Spleen (tissue), 11 donors: ENCODE measurements around the gene KPNA1. TPM values are rescaled to one million over a fixed set of nuclear protein-coding genes. Genes with fewer than 3 reads are reported as not detected.

ENCODE experiments used
- DNase-seq: peaks from one replicate; pipeline ENCODE4 v3.0.0-alpha.2; 2020
- H3K27ac ChIP-seq, 8 donors: fragments of 200-600 bp; sonication (generic) in 7 of 8; 1 replicate in 4 of 8; 2 replicates in 4 of 8; pipeline versions ENCODE4 v1.5.0 to v1.8.0; 2016 to 2021; ENCODE audit warnings: inconsistent platforms in 4 of 8, mild to moderate bottlenecking in 4 of 8, moderate library complexity in 1 of 8
- H3K27me3 ChIP-seq, 7 donors: fragments of 200-600 bp; sonication (generic) in 6 of 7; replicated peaks in 1 of 7; 1 replicate in 4 of 7; 2 replicates in 3 of 7; pipeline versions ENCODE4 v1.5.0 to v1.8.0; 2016 to 2021; ENCODE audit warnings: inconsistent platforms in 3 of 7, mild to moderate bottlenecking in 1 of 7
- H3K36me3 ChIP-seq, 6 donors: fragments of 200-600 bp; sonication (generic) in 5 of 6; 1 replicate in 4 of 6; 2 replicates in 2 of 6; pipeline versions ENCODE4 v1.5.0 to v1.8.0; 2016 to 2021; ENCODE audit warnings: inconsistent platforms in 2 of 6
- H3K4me1 ChIP-seq, 6 donors: fragments of 200-600 bp; sonication (generic) in 5 of 6; 1 replicate in 3 of 6; 2 replicates in 3 of 6; pipeline versions ENCODE4 v1.5.0 to v1.8.0; 2016 to 2021; ENCODE audit warnings: inconsistent platforms in 3 of 6
- H3K4me3 ChIP-seq, 8 donors: fragments of 200-600 bp; sonication (generic) in 7 of 8; 1 replicate in 4 of 8; 2 replicates in 4 of 8; pipeline versions ENCODE4 v1.5.0 to v1.8.0; 2016 to 2021; ENCODE audit warnings: inconsistent platforms in 4 of 8, mild to moderate bottlenecking in 4 of 8, moderate library complexity in 2 of 8
- H3K9me3 ChIP-seq, 8 donors: fragments of 200-600 bp; sonication (generic) in 7 of 8; 1 replicate in 4 of 8; 2 replicates in 4 of 8; pipeline versions ENCODE4 v1.5.0 to v1.8.0; 2016 to 2021; ENCODE audit warnings: inconsistent platforms in 4 of 8
- POLR2A ChIP-seq, 3 donors: fragments of 450-650 bp; IDR thresholded peaks; one replicate each; pipeline ENCODE4 v1.5.1; 2017; ENCODE audit warnings: antibody characterized with exemption in 3 of 3, mild to moderate bottlenecking in 1 of 3
- POLR2AphosphoS5 ChIP-seq, 3 donors: sonication (generic); formaldehyde crosslinking; IDR thresholded peaks; one replicate each; pipeline ENCODE4 v1.5.1; 2017; ENCODE audit warnings: antibody characterized with exemption in 3 of 3
- WGBS, 5 donors: extraction: QIAGEN DNeasy Blood & Tissue Kit in 3 of 5; methylation state at CpG; one replicate each; pipeline versions ENCODE4 v1.1.5 to v1.1.7; 2013 to 2018; 5-methylcytosine and 5-hydroxymethylcytosine counted together
- intact Hi-C: fragments of 100-400 bp; cut with DNase I; formaldehyde crosslinking; loops from one replicate; pipeline ENCODE4 v1.15.0; 2023; ENCODE audit warnings: low total_unique reads
- polyA plus RNA-seq, 3 donors: library from polyadenylated mRNA; stranded (reverse); fragments of 200-250 nt; gene quantifications; one replicate each; pipeline ENCODE4 v1.2.1, GENCODE V29; 2013
- total RNA-seq, 7 donors: library from RNA; depleted of rRNA in 3 of 7; stranded (reverse); fragments of >200 nt in 3 of 7; fragmentation: NEBNext Ultra II Directional in 4 of 7; extraction: Animal tissue kit (Norgen Biotek cat#: 25700) in 4 of 7; gene quantifications; one replicate each; pipeline versions ENCODE4 v1.1.0 to v1.2.1, GENCODE V29; 2016 to 2021
- TF ChIP-seq, protein P1 (sequence below), 11 experiments: fragments of 200-600 bp in 7 of 11; fragments of 450-650 bp in 4 of 11; sonication (generic) in 4 of 11; IDR thresholded peaks in 8 of 11; conservative IDR thresholded peaks in 3 of 11; 1 replicate in 7 of 11; 2 replicates in 4 of 11; pipeline versions ENCODE4 v1.4.0 to v1.8.0; 2016 to 2021; ENCODE audit warnings: antibody characterized with exemption in 11 of 11, inconsistent platforms in 4 of 11, mild to moderate bottlenecking in 1 of 11
- donor health status: healthy with polysubstance abuse.
- donor health status: DM: no; HTN: no; CAD: no; lungs with moderate emphysema.
- donor health status: DM: no; HTN: no; CAD: no.
- donor health status: Bipolar disorder and iron deficiency.
- donor health status: healthy.
- donor health status: DM: no; HTN: no; CAD: no.
- donor health status: DM: yes; HTN: yes; CAD: no.

Gene KPNA1
- total and polyA plus RNA-seq, 10 donors, result 8.5 to 74.4 (median 45.7) TPM

DNA sequence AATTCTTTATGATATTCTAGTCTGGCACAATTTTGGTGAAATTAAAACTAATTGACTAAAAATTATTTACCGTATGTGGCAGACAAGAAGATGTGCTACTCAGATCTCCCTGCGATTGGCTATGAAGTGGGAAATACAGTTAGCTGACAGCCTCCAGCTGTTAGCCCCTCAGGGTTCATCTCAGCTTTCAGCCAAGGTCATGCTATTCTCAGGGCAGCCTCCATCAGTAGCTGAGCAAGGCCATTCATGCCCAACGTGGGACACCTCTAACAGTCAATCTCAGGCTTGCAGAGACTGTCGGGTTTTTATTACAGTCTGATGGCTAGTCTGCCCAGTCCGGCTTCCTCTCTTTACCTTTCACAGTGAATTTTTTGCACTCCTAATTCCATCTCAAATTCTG, 42.6 kb upstream of the KPNA1 start:
- Histone ChIP-seq H3K27me3 (no peaks in the 10 kb centered on the region), H3K9me3 (no peaks in the 10 kb centered on the region), H3K27ac (no peak overlapping the region), H3K4me3 (no peak overlapping the region), H3K4me1 (peaks cover 12 to 73% (median 33%) of the 10 kb centered on the region in 6 donors), H3K36me3 (peaks cover 0 to 85% (median 66%) of the 10 kb centered on the region in 6 donors)
- no peak for DNase-seq
- TF ChIP-seq POLR2AphosphoS5 (IDR thresholded peaks at IDR 0.05) (no peak), POLR2A (IDR thresholded peaks at IDR 0.05) (no peak)
- TF ChIP-seq, protein P1, sequence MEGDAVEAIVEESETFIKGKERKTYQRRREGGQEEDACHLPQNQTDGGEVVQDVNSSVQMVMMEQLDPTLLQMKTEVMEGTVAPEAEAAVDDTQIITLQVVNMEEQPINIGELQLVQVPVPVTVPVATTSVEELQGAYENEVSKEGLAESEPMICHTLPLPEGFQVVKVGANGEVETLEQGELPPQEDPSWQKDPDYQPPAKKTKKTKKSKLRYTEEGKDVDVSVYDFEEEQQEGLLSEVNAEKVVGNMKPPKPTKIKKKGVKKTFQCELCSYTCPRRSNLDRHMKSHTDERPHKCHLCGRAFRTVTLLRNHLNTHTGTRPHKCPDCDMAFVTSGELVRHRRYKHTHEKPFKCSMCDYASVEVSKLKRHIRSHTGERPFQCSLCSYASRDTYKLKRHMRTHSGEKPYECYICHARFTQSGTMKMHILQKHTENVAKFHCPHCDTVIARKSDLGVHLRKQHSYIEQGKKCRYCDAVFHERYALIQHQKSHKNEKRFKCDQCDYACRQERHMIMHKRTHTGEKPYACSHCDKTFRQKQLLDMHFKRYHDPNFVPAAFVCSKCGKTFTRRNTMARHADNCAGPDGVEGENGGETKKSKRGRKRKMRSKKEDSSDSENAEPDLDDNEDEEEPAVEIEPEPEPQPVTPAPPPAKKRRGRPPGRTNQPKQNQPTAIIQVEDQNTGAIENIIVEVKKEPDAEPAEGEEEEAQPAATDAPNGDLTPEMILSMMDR (IDR thresholded peaks at IDR 0.05 in 8 of 11, conservative IDR thresholded peaks at IDR 0.05 in 3 of 11), result no peak
- 82 to 91% (median 87%) methylated on average over 5 of the region's 5 CpGs for WGBS, 5 donors
- intact Hi-C loops, result no loop called here

DNA sequence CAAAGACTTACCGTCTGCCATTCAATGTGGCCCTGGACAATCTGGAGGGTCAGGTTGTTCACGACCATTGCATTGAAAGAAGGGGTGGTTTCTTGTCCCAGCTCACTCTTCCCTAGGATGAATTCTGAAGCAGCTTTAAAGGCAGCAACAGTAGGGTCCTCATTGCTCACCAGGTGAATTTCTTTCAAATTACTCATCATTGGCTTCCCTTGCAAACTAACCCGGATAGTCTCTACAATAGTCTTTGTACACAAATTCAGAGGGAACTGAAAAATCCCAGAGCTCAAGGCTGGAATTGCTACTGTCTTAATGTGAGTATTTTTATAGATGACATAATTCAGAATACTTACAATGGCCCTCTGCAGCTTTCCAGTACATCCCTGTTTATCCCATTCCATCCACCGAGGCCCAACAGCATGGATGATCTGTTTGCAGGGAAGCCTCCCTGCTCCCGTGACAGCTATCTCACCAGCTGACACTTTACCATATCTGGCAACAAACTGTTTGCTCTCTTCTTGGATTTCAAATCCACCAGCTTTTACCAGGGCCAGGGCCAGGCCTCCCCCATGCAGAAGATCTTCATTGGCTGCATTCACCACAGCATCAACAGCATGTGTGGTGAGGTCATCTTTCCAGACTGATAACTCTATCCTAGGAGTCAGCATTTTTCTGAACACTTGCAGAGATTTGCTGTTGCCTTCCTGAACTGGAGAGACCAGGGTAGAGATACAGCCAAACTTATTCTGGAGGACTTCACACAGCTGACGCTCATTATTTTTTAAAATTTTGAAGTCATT, 40.7 kb upstream of the KPNA1 start:
- Histone ChIP-seq H3K27me3 (no peaks in the 10 kb centered on the region), H3K9me3 (no peaks in the 10 kb centered on the region), H3K4me1 (peaks cover 0 to 54% (median 16%) of the 10 kb centered on the region in 6 donors), H3K27ac (no peak overlapping the region), H3K36me3 (peaks cover 4 to 98% (median 83%) of the 10 kb centered on the region in 6 donors), H3K4me3 (no peak overlapping the region)
- no peak for DNase-seq
- WGBS, 5 donors, result 91 to 96% (median 95%) methylated on average over 6 of the region's 6 CpGs
- intact Hi-C loops, result no loop called here
- TF ChIP-seq POLR2AphosphoS5 (IDR thresholded peaks at IDR 0.05), result no peak
- TF ChIP-seq, protein P1 (IDR thresholded peaks at IDR 0.05 in 8 of 11, conservative IDR thresholded peaks at IDR 0.05 in 3 of 11), result no peak
- TF ChIP-seq POLR2A (IDR thresholded peaks at IDR 0.05), result no peak

DNA sequence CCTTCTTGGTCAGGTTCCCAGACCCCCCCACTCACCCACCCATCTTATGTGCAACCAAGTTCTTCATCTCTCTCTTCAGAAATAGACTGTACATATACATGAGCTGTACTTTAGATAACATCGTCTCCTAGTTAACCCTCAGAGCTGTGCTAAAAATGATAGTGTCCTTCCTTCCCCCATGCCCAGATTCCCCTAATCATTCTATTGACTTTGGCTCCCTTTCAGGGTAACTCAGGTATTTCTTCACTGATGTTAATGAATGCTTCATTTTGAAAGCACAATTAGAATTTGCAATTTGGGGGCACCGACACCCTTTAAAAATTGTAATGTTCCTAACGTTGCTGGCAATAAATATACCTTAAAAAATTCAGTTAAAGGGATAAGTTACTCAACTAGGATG, 38.4 kb upstream of the KPNA1 start:
- no peak for DNase-seq
- intact Hi-C loops, result no loop called here
- Histone ChIP-seq H3K9me3 (no peaks in the 10 kb centered on the region), H3K36me3 (peaks cover 4 to 100% (median 92%) of the 10 kb centered on the region in 6 donors), H3K4me3 (no peak overlapping the region), H3K27me3 (no peaks in the 10 kb centered on the region), H3K27ac (no peak overlapping the region), H3K4me1 (peaks cover 0 to 43% (median 10%) of the 10 kb centered on the region in 6 donors)
- 63 to 92% (median 76%) methylated on average over 3 of the region's 3 CpGs for WGBS, 5 donors
- no peak for TF ChIP-seq POLR2AphosphoS5 (IDR thresholded peaks at IDR 0.05)

DNA sequence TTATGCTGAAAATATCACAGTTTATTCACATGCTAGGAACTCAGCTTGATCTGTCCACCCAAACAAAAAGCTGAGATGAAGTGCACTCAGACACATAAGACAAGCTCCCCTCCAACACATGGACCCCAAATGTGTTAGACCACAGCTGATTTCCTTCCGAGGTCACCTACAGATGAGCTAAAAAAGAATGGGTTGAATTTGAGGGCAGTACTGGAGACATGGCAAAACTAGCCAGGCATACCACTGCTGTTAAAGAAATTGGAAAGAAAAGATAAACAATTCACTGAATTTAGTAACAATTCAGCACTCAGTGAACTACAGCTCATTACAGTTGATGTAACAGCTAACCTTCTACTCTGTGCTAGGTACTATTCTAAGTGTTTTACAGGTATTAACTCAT, 33.9 kb upstream of the KPNA1 start:
- 86 to 92% (median 90%) methylated on average over 1 of the region's 1 CpG for WGBS, 5 donors
- Histone ChIP-seq H3K27ac (no peak overlapping the region), H3K9me3 (no peaks in the 10 kb centered on the region), H3K27me3 (no peaks in the 10 kb centered on the region), H3K4me3 (no peak overlapping the region), H3K36me3 (peaks cover 4 to 100% (median 87%) of the 10 kb centered on the region in 6 donors), H3K4me1 (peaks cover 0 to 9% (median 0%) of the 10 kb centered on the region in 6 donors)
- TF ChIP-seq, protein P1 (IDR thresholded peaks at IDR 0.05 in 8 of 11, conservative IDR thresholded peaks at IDR 0.05 in 3 of 11), result no peak
- no peak for TF ChIP-seq POLR2A (IDR thresholded peaks at IDR 0.05)
- no peak for TF ChIP-seq POLR2AphosphoS5 (IDR thresholded peaks at IDR 0.05)
- intact Hi-C loops, result no loop called here
- DNase-seq, result no peak
